Mesendoderm (in vitro differentiated cells): ENCODE measurements around the gene RBFA.
"Not testable (repeated sequence)": the region's sequence is repeated elsewhere in the genome, so short reads cannot be mapped to it uniquely, and the experiment has no call there.

ENCODE experiments used
- DNase-seq: peaks from one replicate; pipeline ENCODE4 v3.0.0; 2013
- H2AK5ac ChIP-seq: 2 replicates; pipeline ENCODE4 v1.6.1; 2013; ENCODE audit warnings: low read length, inconsistent platforms
- H2BK120ac ChIP-seq: 2 replicates; pipeline ENCODE4 v1.6.1; 2013; ENCODE audit warnings: low read depth, mild to moderate bottlenecking, low read length, moderate library complexity, mixed read lengths
- H2BK15ac ChIP-seq: replicated peaks from 2 replicates; pipeline ENCODE4 v1.6.1; 2013; ENCODE audit warnings: low read depth, mild to moderate bottlenecking, moderate library complexity
- H2BK5ac ChIP-seq: 2 replicates; pipeline ENCODE4 v1.6.1; 2013; ENCODE audit warnings: low read length, inconsistent platforms
- H3K18ac ChIP-seq: 2 replicates; pipeline ENCODE4 v1.6.1; 2013; ENCODE audit warnings: mild to moderate bottlenecking, low read length, mixed read lengths
- H3K23ac ChIP-seq: one replicate; pipeline ENCODE4 v1.6.1; 2013; ENCODE audit warnings: low read length
- H3K27ac ChIP-seq: 2 replicates; pipeline ENCODE4 v1.5.1; 2013; ENCODE audit warnings: low read depth, mild to moderate bottlenecking, inconsistent platforms, low read length, moderate library complexity
- H3K27me3 ChIP-seq: 2 replicates; pipeline ENCODE4 v1.6.1; 2013; ENCODE audit warnings: low read length, control low read depth, mild to moderate bottlenecking, inconsistent platforms; ENCODE audit not compliant: insufficient read depth, poor library complexity
- H3K36me3 ChIP-seq: 2 replicates; pipeline ENCODE4 v1.6.1; 2013; ENCODE audit warnings: low read length, inconsistent platforms; ENCODE audit not compliant: control insufficient read depth, insufficient read depth
- H3K4ac ChIP-seq: one replicate; pipeline ENCODE4 v1.6.1; 2013; ENCODE audit warnings: low read depth, mild to moderate bottlenecking, low read length, moderate library complexity
- H3K4me1 ChIP-seq: 2 replicates; pipeline ENCODE4 v1.6.1; 2013; ENCODE audit warnings: low read depth, low read length, inconsistent platforms; ENCODE audit not compliant: control insufficient read depth
- H3K4me2 ChIP-seq: 2 replicates; pipeline ENCODE4 v1.6.1; 2013; ENCODE audit warnings: low read length
- H3K4me3 ChIP-seq: 2 replicates; pipeline ENCODE4 v1.5.1; 2013; ENCODE audit warnings: mild to moderate bottlenecking, low read length
- H3K56ac ChIP-seq: one replicate; pipeline ENCODE4 v1.6.1; 2013; ENCODE audit warnings: low read length
- H3K79me1 ChIP-seq: 2 replicates; pipeline ENCODE4 v1.6.1; 2013; ENCODE audit warnings: low read length, inconsistent platforms
- H3K79me2 ChIP-seq: 2 replicates; pipeline ENCODE4 v1.6.1; 2013; ENCODE audit warnings: mild to moderate bottlenecking, low read length; ENCODE audit not compliant: control insufficient read depth, insufficient read depth
- H3K9ac ChIP-seq: 2 replicates; pipeline ENCODE4 v1.6.1; 2013; ENCODE audit warnings: low read length, inconsistent platforms
- H4K5ac ChIP-seq: one replicate; pipeline ENCODE4 v1.6.1; 2013; ENCODE audit warnings: low read length
- H4K8ac ChIP-seq: one replicate; pipeline ENCODE4 v1.6.1; 2013; ENCODE audit warnings: low read depth, mild to moderate bottlenecking, control low read depth, low read length, moderate library complexity
- WGBS: extraction: QIAGEN DNeasy Blood & Tissue Kit; methylation state at CpG from one replicate; pipeline ENCODE4 v1.1.7; 2013; ENCODE audit warnings: low lambda C conversion rate, missing lambda C conversion rate; ENCODE audit not compliant: insufficient coverage; ENCODE audit errors: extremely low coverage; 5-methylcytosine and 5-hydroxymethylcytosine counted together

The RBFA gene

DNA sequence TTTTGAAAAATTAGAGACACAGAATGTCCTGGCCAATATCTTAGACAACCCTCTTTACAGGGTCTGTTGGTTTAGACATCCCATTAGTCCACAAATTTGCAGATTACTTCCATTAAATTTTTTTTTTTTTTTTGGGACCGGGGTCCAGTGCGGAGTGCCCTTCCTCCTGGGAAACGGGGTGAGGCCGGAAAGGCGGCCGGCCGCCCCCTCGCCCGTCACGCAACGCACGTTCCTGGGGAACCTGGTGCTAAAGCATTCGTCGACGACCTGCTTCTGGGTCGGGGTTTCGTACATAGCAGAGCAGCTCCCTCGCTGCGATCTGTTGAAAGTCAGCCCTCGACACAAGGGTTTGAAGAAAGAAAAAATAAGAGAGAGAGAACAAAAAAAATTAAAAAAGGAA lies 21.5 kb upstream of the RBFA start:
- H3K36me3 ChIP-seq = no peaks in the 10 kb centered on the region
- H3K4me2 ChIP-seq = no peak overlapping the region
- no peak overlapping the region for H3K56ac ChIP-seq
- H3K18ac ChIP-seq = no peak overlapping the region
- H4K8ac ChIP-seq = no peak overlapping the region
- H2AK5ac ChIP-seq = no peak overlapping the region
- no peak overlapping the region for H3K4me3 ChIP-seq
- WGBS = no CpG with 5 or more reads among the region's 20 CpGs
- H3K23ac ChIP-seq = no peak overlapping the region
- H3K27ac ChIP-seq = no peak overlapping the region
- no peaks in the 10 kb centered on the region for H3K4me1 ChIP-seq
- H3K79me2 ChIP-seq = no peaks in the 10 kb centered on the region
- H4K5ac ChIP-seq = no peak overlapping the region
- no peak overlapping the region for H2BK5ac ChIP-seq
- H3K27me3 ChIP-seq = no peaks in the 10 kb centered on the region
- no peak overlapping the region for H2BK120ac ChIP-seq
- DNase-seq = no peak
- H3K79me1 ChIP-seq = no peaks in the 10 kb centered on the region
- H2BK15ac ChIP-seq = no peak overlapping the region
- H3K9ac ChIP-seq = no peak overlapping the region
- no peak overlapping the region for H3K4ac ChIP-seq

DNA sequence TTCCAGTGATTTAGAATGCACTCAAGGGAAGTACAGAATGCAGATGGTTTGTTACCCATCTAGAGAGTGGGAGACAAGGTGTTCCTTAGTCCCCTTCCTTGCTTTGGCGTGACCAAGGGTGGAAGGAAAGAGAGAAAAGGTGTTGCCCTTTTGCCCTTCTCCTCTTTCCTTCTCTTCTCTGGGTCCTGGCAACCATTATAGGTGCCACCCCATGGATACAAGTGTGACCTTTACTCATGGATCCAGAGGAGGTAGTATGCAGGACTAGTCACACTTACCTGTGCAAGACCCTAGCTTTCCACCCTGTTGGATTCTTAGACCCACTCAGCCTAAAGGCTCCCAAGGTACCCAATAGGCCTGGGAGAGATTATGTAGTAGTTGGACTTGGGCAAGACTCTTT lies 11.6 kb upstream of the RBFA start:
- H3K27me3 ChIP-seq = no peaks in the 10 kb centered on the region
- H3K79me2 ChIP-seq = no peaks in the 10 kb centered on the region
- no peak overlapping the region for H3K56ac ChIP-seq
- no peak overlapping the region for H3K18ac ChIP-seq
- peak; percentile 33 for DNase-seq
- no peak overlapping the region for H3K27ac ChIP-seq
- no peaks in the 10 kb centered on the region for H3K4me1 ChIP-seq
- no peak overlapping the region for H2BK15ac ChIP-seq
- H2AK5ac ChIP-seq = no peak overlapping the region
- H3K4me2 ChIP-seq = no peak overlapping the region
- no peak overlapping the region for H3K23ac ChIP-seq
- H2BK5ac ChIP-seq = no peak overlapping the region
- H4K8ac ChIP-seq = no peak overlapping the region
- no peaks in the 10 kb centered on the region for H3K79me1 ChIP-seq
- no peak overlapping the region for H3K9ac ChIP-seq
- H3K4ac ChIP-seq = no peak overlapping the region
- H4K5ac ChIP-seq = no peak overlapping the region
- peak overlapping the region; percentile 16 for H3K4me3 ChIP-seq
- no CpG with 5 or more reads among the region's 1 CpG for WGBS
- no peaks in the 10 kb centered on the region for H3K36me3 ChIP-seq
- H2BK120ac ChIP-seq = no peak overlapping the region

DNA sequence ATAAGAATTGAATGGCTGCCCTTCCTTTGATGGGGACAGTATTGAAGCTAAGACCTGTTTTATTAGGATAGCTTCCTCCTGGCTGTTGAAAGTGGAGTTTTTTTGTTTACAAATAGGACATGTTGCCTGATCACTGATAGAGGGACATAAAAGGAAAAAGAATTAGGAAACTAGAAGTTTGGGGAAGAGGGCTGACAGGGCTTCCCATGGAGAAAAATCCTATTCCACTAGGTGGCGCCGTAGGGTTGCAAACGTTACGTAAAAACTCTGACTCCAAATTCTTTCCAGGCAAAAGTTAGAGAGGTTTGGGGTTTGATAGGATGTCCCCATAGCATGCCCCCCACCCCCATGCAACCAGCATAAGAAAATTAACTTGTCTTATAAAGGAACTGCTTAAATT lies 11.1 kb upstream of the RBFA start:
- Histone ChIP-seq H3K79me2 (no peaks in the 10 kb centered on the region), H4K5ac (no peak overlapping the region), H3K4me1 (no peaks in the 10 kb centered on the region), H3K36me3 (no peaks in the 10 kb centered on the region), H2BK5ac (no peak overlapping the region), H4K8ac (no peak overlapping the region), H3K27me3 (no peaks in the 10 kb centered on the region), H3K9ac (no peak overlapping the region), H2AK5ac (no peak overlapping the region), H3K4me2 (no peak overlapping the region), H2BK15ac (no peak overlapping the region), H3K4me3 (no peak overlapping the region), H3K27ac (no peak overlapping the region), H2BK120ac (no peak overlapping the region), H3K4ac (no peak overlapping the region), H3K56ac (no peak overlapping the region), H3K23ac (no peak overlapping the region), H3K18ac (no peak overlapping the region), H3K79me1 (no peaks in the 10 kb centered on the region)
- WGBS = no CpG with 5 or more reads among the region's 4 CpGs
- DNase-seq = peak; percentile 43

DNA sequence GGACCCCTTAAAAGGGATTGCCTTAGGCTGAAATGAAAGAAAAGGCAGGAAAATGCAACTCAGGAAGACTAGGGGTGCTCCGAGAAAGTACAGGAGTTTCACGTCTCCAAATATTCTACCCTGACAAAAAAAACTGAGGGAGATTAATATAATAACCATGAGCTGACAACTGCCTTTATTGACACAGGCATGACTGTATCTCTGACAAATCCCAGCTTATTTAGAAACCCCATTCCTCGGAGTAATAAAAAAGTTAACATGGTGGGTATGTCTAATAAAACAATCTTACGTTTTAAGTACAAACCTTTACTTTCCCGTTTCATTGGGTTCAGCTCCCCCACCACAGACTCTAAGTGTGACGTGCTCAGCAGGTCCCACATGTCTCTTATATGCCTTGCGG lies 7.9 kb upstream of the RBFA start:
- no CpG with 5 or more reads among the region's 7 CpGs for WGBS
- no peak overlapping the region for H3K4me3 ChIP-seq
- H4K5ac ChIP-seq = no peak overlapping the region
- H3K56ac ChIP-seq = no peak overlapping the region
- no peak overlapping the region for H2BK120ac ChIP-seq
- H3K23ac ChIP-seq = no peak overlapping the region
- no peak overlapping the region for H3K27ac ChIP-seq
- H2BK5ac ChIP-seq = no peak overlapping the region
- no peak overlapping the region for H3K4ac ChIP-seq
- H4K8ac ChIP-seq = no peak overlapping the region
- no peak overlapping the region for H2BK15ac ChIP-seq
- no peak overlapping the region for H3K4me2 ChIP-seq
- no peak overlapping the region for H3K18ac ChIP-seq
- no peaks in the 10 kb centered on the region for H3K4me1 ChIP-seq
- DNase-seq = no peak
- no peaks in the 10 kb centered on the region for H3K79me1 ChIP-seq
- no peaks in the 10 kb centered on the region for H3K36me3 ChIP-seq
- no peaks in the 10 kb centered on the region for H3K27me3 ChIP-seq
- H3K9ac ChIP-seq = no peak overlapping the region
- no peaks in the 10 kb centered on the region for H3K79me2 ChIP-seq
- no peak overlapping the region for H2AK5ac ChIP-seq

DNA sequence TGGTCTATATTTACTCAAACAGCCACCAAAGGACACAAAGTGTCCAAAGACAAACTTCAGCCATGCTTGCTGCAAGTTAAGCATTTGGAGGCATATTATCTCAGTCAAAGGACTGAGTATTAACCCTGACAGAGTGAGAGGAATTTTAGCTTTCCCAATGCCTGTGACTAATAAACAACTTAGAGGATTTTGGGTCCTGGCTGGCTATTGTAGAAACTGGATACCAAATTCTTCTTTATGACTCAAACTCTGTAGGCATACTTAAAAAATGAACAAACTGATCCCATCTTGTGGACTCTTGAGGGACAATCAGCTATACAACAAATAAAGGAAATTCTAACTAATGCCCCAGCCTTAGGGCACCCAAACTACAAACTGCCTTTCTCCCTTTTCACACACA lies 6.5 kb upstream of the RBFA start:
- not testable (repeated sequence) for H2AK5ac ChIP-seq, H2BK15ac ChIP-seq, H3K4me2 ChIP-seq, H4K8ac ChIP-seq, DNase-seq, H3K27ac ChIP-seq, H2BK5ac ChIP-seq, H2BK120ac ChIP-seq, H3K4me3 ChIP-seq, H3K79me1 ChIP-seq, H3K36me3 ChIP-seq, H4K5ac ChIP-seq, H3K27me3 ChIP-seq, H3K56ac ChIP-seq, H3K9ac ChIP-seq, H3K79me2 ChIP-seq, H3K4me1 ChIP-seq, H3K18ac ChIP-seq, H3K23ac ChIP-seq, H3K4ac ChIP-seq

DNA sequence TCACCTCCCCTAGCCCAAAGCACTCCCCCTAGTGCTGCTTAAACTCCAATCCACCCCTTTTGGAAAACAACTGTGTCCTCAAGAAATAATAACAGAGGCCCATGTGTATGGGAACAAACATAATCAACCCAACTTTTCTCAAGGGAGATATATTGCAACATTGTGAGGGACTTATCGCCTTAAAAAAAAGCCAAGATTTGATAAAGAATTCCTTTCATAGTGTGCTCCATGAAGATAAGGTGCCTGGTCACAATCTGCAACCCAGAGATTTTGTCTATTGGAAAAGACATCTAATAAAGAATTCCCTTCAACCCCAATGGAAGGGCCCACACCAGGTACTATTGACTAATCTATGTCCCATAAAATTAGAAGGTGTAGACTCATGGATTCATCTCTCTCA lies 4.5 kb upstream of the RBFA start:
- no peak overlapping the region for H4K5ac ChIP-seq
- no peak overlapping the region for H3K4ac ChIP-seq
- no peak overlapping the region for H3K56ac ChIP-seq
- H3K27me3 ChIP-seq = no peaks in the 10 kb centered on the region
- no peak overlapping the region for H2BK15ac ChIP-seq
- no peak overlapping the region for H4K8ac ChIP-seq
- H3K79me2 ChIP-seq = no peaks in the 10 kb centered on the region
- no peak for DNase-seq
- H3K36me3 ChIP-seq = no peaks in the 10 kb centered on the region
- no peak overlapping the region for H3K27ac ChIP-seq
- H3K4me3 ChIP-seq = no peak overlapping the region
- no peak overlapping the region for H3K9ac ChIP-seq
- no peak overlapping the region for H3K18ac ChIP-seq
- H3K4me2 ChIP-seq = no peak overlapping the region
- no peak overlapping the region for H2AK5ac ChIP-seq
- H3K23ac ChIP-seq = no peak overlapping the region
- peaks cover 4% of the 10 kb centered on the region for H3K4me1 ChIP-seq
- H2BK5ac ChIP-seq = no peak overlapping the region
- no peak overlapping the region for H2BK120ac ChIP-seq
- WGBS = no CpG with 5 or more reads among the region's 1 CpG
- H3K79me1 ChIP-seq = no peaks in the 10 kb centered on the region
